ENCODE data around the gene DIDO1.
"Not testable (repeated sequence)": the region's sequence is repeated elsewhere in the genome, so short reads cannot be mapped to it uniquely, and the experiment has no call there.

DIDO1 gene

GRCh38 chr20:62849431-62849830, 76.9 kb downstream of the DIDO1 start:
- no peaks in the 10 kb centered on the region for H3K36me3 ChIP-seq (ENCODE audit: control insufficient read depth, insufficient read depth, low read length)
- no peak overlapping the region for H3K4me3 ChIP-seq (ENCODE audit: low read depth, low read length)
- no peak for TF ChIP-seq CTCF (IDR thresholded peaks at IDR 0.05)
- H3K4me1 ChIP-seq: no peaks in the 10 kb centered on the region
- no peak overlapping the region for H3K27ac ChIP-seq
- no peaks in the 10 kb centered on the region for H3K27me3 ChIP-seq (ENCODE audit: control insufficient read depth, insufficient read depth, low read length)
- H2AFZ ChIP-seq: no peak overlapping the region
- no peaks in the 10 kb centered on the region for H3K9me3 ChIP-seq (ENCODE audit: control insufficient read depth, low read length)
- H3K4me2 ChIP-seq (ENCODE audit: low read length): no peak overlapping the region
- H3K79me2 ChIP-seq: no peaks in the 10 kb centered on the region
- H3K9ac ChIP-seq: no peak overlapping the region

- H3K9ac ChIP-seq; H3K4me3 ChIP-seq (ENCODE audit: low read depth, low read length); H3K9me3 ChIP-seq (ENCODE audit: control insufficient read depth, low read length); H2AFZ ChIP-seq; H3K4me2 ChIP-seq (ENCODE audit: low read length); H3K27me3 ChIP-seq (ENCODE audit: control insufficient read depth, insufficient read depth, low read length); H3K4me1 ChIP-seq; H3K36me3 ChIP-seq (ENCODE audit: control insufficient read depth, insufficient read depth, low read length); H3K27ac ChIP-seq; H3K79me2 ChIP-seq: not testable (repeated sequence)
These were observed 77.4 kb downstream of the DIDO1 start for GRCh38 chr20:62848917-62849316.

- H3K9ac ChIP-seq: no peak overlapping the region
- no peak overlapping the region for H2AFZ ChIP-seq
- H3K4me1 ChIP-seq: no peaks in the 10 kb centered on the region
- H3K4me2 ChIP-seq (ENCODE audit: low read length): no peak overlapping the region
- no peaks in the 10 kb centered on the region for H3K9me3 ChIP-seq (ENCODE audit: control insufficient read depth, low read length)
- H3K36me3 ChIP-seq (ENCODE audit: control insufficient read depth, insufficient read depth, low read length): no peaks in the 10 kb centered on the region
- no peak overlapping the region for H3K27ac ChIP-seq
- TF ChIP-seq CTCF (IDR thresholded peaks at IDR 0.05): no peak
- H3K27me3 ChIP-seq (ENCODE audit: control insufficient read depth, insufficient read depth, low read length): no peaks in the 10 kb centered on the region
- H3K4me3 ChIP-seq (ENCODE audit: low read depth, low read length): no peak overlapping the region
- no peaks in the 10 kb centered on the region for H3K79me2 ChIP-seq
These were observed 80.0 kb downstream of the DIDO1 start for GRCh38 chr20:62846166-62846890.

- H3K4me2 ChIP-seq (ENCODE audit: low read length): no peak overlapping the region
- H3K36me3 ChIP-seq (ENCODE audit: control insufficient read depth, insufficient read depth, low read length): no peaks in the 10 kb centered on the region
- H3K4me1 ChIP-seq: no peaks in the 10 kb centered on the region
- no peaks in the 10 kb centered on the region for H3K79me2 ChIP-seq
- no peak overlapping the region for H2AFZ ChIP-seq
- no peak overlapping the region for H3K27ac ChIP-seq
- H3K27me3 ChIP-seq (ENCODE audit: control insufficient read depth, insufficient read depth, low read length): no peaks in the 10 kb centered on the region
- H3K9me3 ChIP-seq (ENCODE audit: control insufficient read depth, low read length): no peaks in the 10 kb centered on the region
- no peak overlapping the region for H3K9ac ChIP-seq
- no peak overlapping the region for H3K4me3 ChIP-seq (ENCODE audit: low read depth, low read length)
- no peak for TF ChIP-seq CTCF (IDR thresholded peaks at IDR 0.05)
These were observed 80.7 kb downstream of the DIDO1 start for GRCh38 chr20:62845416-62846160.

- no peak for TF ChIP-seq CTCF (IDR thresholded peaks at IDR 0.05)
- H3K27me3 ChIP-seq (ENCODE audit: control insufficient read depth, insufficient read depth, low read length): no peaks in the 10 kb centered on the region
- H3K9me3 ChIP-seq (ENCODE audit: control insufficient read depth, low read length): no peaks in the 10 kb centered on the region
- H3K9ac ChIP-seq: no peak overlapping the region
- no peak overlapping the region for H3K4me2 ChIP-seq (ENCODE audit: low read length)
- H3K36me3 ChIP-seq (ENCODE audit: control insufficient read depth, insufficient read depth, low read length): no peaks in the 10 kb centered on the region
- no peaks in the 10 kb centered on the region for H3K79me2 ChIP-seq
- H3K4me3 ChIP-seq (ENCODE audit: low read depth, low read length): no peak overlapping the region
- H3K27ac ChIP-seq: no peak overlapping the region
- H2AFZ ChIP-seq: no peak overlapping the region
- H3K4me1 ChIP-seq: no peaks in the 10 kb centered on the region
These were observed 82.1 kb downstream of the DIDO1 start for GRCh38 chr20:62844182-62844581.

Measured in parathyroid adenoma (tissue), 2 donors.